B cell (primary cell): Measurements from ENCODE around the gene ERC2. TPM values are rescaled to one million over a fixed set of nuclear protein-coding genes. Genes with fewer than 3 reads are reported as not detected.

Source experiments
- ATAC-seq: fragments of 200-7000 bp; cut with Tn5 transposase; one replicate; pipeline ENCODE4 v1.10.0; 2021; ENCODE audit warnings: low read depth, mild to moderate bottlenecking, moderate number of reproducible peaks, moderate library complexity
- CTCF ChIA-PET: fragments of 350-600 bp; sonication (Branson Sonifier 250); formaldehyde crosslinking; loops from one replicate; lab custom pipeline; 2021; ENCODE audit warnings: antibody characterized with exemption, inconsistent platforms; lab: Charles Lee
- POLR2A ChIA-PET: fragments of 350-600 bp; sonication (Branson Sonifier 250); formaldehyde crosslinking; loops from one replicate; lab custom pipeline; 2021; ENCODE audit warnings: antibody characterized with exemption; lab: Charles Lee
- DNase-seq: peaks from one replicate; pipeline ENCODE4 v3.0.0; 2013
- H2AFZ ChIP-seq: 2 replicates; pipeline ENCODE4 v1.6.1; 2012; ENCODE audit warnings: mild to moderate bottlenecking, low read depth, low read length; ENCODE audit not compliant: insufficient read depth, poor library complexity, severe bottlenecking
- H3K27ac ChIP-seq, 2 donors: 1 replicate in 1 of 2; 2 replicates in 1 of 2; pipeline ENCODE4 v1.5.1; 2012 to 2013; ENCODE audit warnings: low read length in 2 of 2, mild to moderate bottlenecking in 2 of 2, moderate library complexity in 1 of 2
- H3K27me3 ChIP-seq, 4 experiments: fragments of 200-600 bp in 1 of 4; sonication (generic) in 1 of 4; replicated peaks in 1 of 4; 1 replicate in 2 of 4; 2 replicates in 2 of 4; pipeline versions ENCODE4 v1.6.1 to v1.7.0; 2013 to 2016; ENCODE audit warnings: low read length in 3 of 4, mild to moderate bottlenecking in 2 of 4, mixed read lengths in 1 of 4, moderate library complexity in 1 of 4; ENCODE audit not compliant: insufficient read depth in 4 of 4, control insufficient read depth in 3 of 4; ENCODE audit errors: control extremely low read depth in 1 of 4
- H3K36me3 ChIP-seq, 2 experiments: replicated peaks in 1 of 2; 1 replicate in 1 of 2; 2 replicates in 1 of 2; pipeline versions ENCODE4 v1.6.1 to v1.7.1; 2013; ENCODE audit warnings: low read length in 1 of 2; ENCODE audit not compliant: insufficient read depth in 2 of 2, control insufficient read depth in 1 of 2; ENCODE audit errors: control extremely low read depth in 1 of 2, extremely low read depth in 1 of 2
- H3K4me1 ChIP-seq, 2 donors: fragments of 200-600 bp in 1 of 2; sonication (generic) in 1 of 2; 1 replicate in 1 of 2; 2 replicates in 1 of 2; pipeline versions ENCODE4 v1.5.1 to v1.6.1; 2013 to 2017; ENCODE audit warnings: low read length in 2 of 2; ENCODE audit not compliant: control insufficient read depth in 2 of 2, insufficient read depth in 2 of 2
- H3K4me2 ChIP-seq: replicated peaks from 2 replicates; pipeline ENCODE3; 2012; ENCODE audit warnings: mild to moderate bottlenecking, low read depth, low read length; ENCODE audit not compliant: poor library complexity, severe bottlenecking
- H3K4me3 ChIP-seq, 5 experiments: fragments of 200-600 bp in 1 of 5; sonication (generic) in 1 of 5; 1 replicate in 3 of 5; 2 replicates in 2 of 5; pipeline versions ENCODE4 v1.5.1 to v1.7.0; 2011 to 2016; ENCODE audit warnings: low read length in 4 of 5, mild to moderate bottlenecking in 4 of 5, low read depth in 2 of 5, control low read depth in 1 of 5, moderate library complexity in 1 of 5; ENCODE audit not compliant: insufficient read depth in 1 of 5; ENCODE audit errors: control extremely low read depth in 1 of 5, extremely low read depth in 1 of 5
- H3K79me2 ChIP-seq: fragments of 200-600 bp; sonication (generic); one replicate; pipeline ENCODE4 v1.6.0; 2016; ENCODE audit warnings: low read length; ENCODE audit not compliant: control insufficient read depth, insufficient read depth
- H3K9ac ChIP-seq: fragments of 200-600 bp; sonication (generic); 2 replicates; pipeline ENCODE4 v1.6.1; 2017; ENCODE audit warnings: mild to moderate bottlenecking, low read length, moderate library complexity
- H3K9me3 ChIP-seq, 3 donors: one replicate each; pipeline versions ENCODE4 v1.6.1 to v1.7.1; 2013; ENCODE audit warnings: low read length in 2 of 3; ENCODE audit not compliant: control insufficient read depth in 2 of 3, insufficient read depth in 1 of 3; ENCODE audit errors: control extremely low read depth in 1 of 3
- H4K20me1 ChIP-seq: 2 replicates; pipeline ENCODE4 v1.6.0; 2012; ENCODE audit warnings: mild to moderate bottlenecking, low read length; ENCODE audit not compliant: insufficient read depth, control insufficient read depth, poor library complexity, severe bottlenecking
- H3K27ac Mint-ChIP-seq: one replicate; pipeline ENCODE4 v1.8.0; 2021; ENCODE audit warnings: mixed read lengths
- H3K27me3 Mint-ChIP-seq: one replicate; pipeline ENCODE4 v1.8.0; 2021; ENCODE audit warnings: mixed read lengths
- H3K4me1 Mint-ChIP-seq: one replicate; pipeline ENCODE4 v1.8.0; 2021; ENCODE audit warnings: mixed read lengths
- H3K4me3 Mint-ChIP-seq: one replicate; pipeline ENCODE4 v1.8.0; 2021; ENCODE audit warnings: mixed read lengths
- H3K9me3 Mint-ChIP-seq: one replicate; pipeline ENCODE4 v1.8.0; 2022; ENCODE audit warnings: mixed read lengths; ENCODE audit not compliant: insufficient read depth
- EZH2 ChIP-seq: IDR thresholded peaks from 2 replicates; pipeline ENCODE4 v1.6.1; 2012; ENCODE audit warnings: borderline replicate concordance, low read depth, mild to moderate bottlenecking, moderate library complexity, low read length; ENCODE audit not compliant: insufficient read depth, poor library complexity, severe bottlenecking
- WGBS: methylation state at CpG from one replicate; pipeline ENCODE4 v1.1.5; 2013; ENCODE audit warnings: missing lambda C conversion rate; ENCODE audit not compliant: insufficient coverage; 5-methylcytosine and 5-hydroxymethylcytosine counted together
- intact Hi-C: fragments of 100-400 bp; cut with micrococcal nuclease; formaldehyde crosslinking; loops from one replicate; pipeline ENCODE4 v1.10.0; 2022
- polyA plus RNA-seq: library from polyadenylated mRNA; depleted of rRNA; stranded (reverse); fragments of >200 nt; gene quantifications from 2 replicates; pipeline ENCODE4 v1.2.3, GENCODE V29; 2012
- total RNA-seq, 2 donors: library from RNA; stranded (reverse); fragments of 120-200 nt in 1 of 2; gene quantifications; 1 replicate in 1 of 2; 2 replicates in 1 of 2; pipeline versions ENCODE4 v1.2.3 to v1.2.4, GENCODE V29; 2013 to 2022
- TF ChIP-seq, protein P1 (sequence below): fragments of 200-600 bp; IDR thresholded peaks from one replicate; pipeline ENCODE4 v1.8.0; 2022; ENCODE audit warnings: antibody characterized with exemption, mild to moderate bottlenecking

Gene ERC2
- total and polyA plus RNA-seq, 2 donors (not counting 1 experiment from before 2014, with no cell fraction given) = not detected

DNA sequence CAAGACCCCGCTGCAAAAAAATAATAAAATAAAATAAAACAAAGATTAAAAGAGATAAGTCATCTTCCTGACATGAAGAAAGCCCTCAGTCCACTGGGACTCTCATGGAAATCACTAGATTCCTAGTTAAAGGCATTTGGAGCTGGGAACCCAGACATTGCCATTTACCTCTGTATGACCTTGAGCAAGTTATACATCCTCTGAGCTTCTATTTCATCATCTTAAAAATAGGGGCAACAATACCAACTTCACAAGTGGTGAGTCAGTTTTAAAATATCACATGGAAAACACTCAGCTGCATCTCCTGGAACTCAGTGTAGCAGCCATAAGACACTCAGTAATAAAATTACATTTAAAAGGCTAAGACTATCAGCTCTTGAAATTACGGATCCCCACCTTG lies 334.8 kb downstream of the ERC2 start:
- Histone ChIP-seq H3K36me3 (no peaks in the 10 kb centered on the region), H3K9me3 (peaks cover 0 to 1% (median 0%) of the 10 kb centered on the region in 3 donors), H3K79me2 (no peaks in the 10 kb centered on the region), H3K9ac (no peak overlapping the region), H3K4me1 (no peaks in the 10 kb centered on the region), H3K27ac (no peak overlapping the region), H3K27me3 (no peaks in the 10 kb centered on the region), H3K4me3 (no peak overlapping the region), H4K20me1 (no peaks in the 10 kb centered on the region), H3K4me2 (no peak overlapping the region), H2AFZ (no peak overlapping the region)
- 57% methylated on average over 1 of the region's 2 CpGs for WGBS
- no peak for TF ChIP-seq EZH2
- TF ChIP-seq, protein P1, sequence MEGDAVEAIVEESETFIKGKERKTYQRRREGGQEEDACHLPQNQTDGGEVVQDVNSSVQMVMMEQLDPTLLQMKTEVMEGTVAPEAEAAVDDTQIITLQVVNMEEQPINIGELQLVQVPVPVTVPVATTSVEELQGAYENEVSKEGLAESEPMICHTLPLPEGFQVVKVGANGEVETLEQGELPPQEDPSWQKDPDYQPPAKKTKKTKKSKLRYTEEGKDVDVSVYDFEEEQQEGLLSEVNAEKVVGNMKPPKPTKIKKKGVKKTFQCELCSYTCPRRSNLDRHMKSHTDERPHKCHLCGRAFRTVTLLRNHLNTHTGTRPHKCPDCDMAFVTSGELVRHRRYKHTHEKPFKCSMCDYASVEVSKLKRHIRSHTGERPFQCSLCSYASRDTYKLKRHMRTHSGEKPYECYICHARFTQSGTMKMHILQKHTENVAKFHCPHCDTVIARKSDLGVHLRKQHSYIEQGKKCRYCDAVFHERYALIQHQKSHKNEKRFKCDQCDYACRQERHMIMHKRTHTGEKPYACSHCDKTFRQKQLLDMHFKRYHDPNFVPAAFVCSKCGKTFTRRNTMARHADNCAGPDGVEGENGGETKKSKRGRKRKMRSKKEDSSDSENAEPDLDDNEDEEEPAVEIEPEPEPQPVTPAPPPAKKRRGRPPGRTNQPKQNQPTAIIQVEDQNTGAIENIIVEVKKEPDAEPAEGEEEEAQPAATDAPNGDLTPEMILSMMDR = no peak
- ChIA-PET CTCF (no interaction called here), POLR2A (no interaction called here)
- Mint-ChIP-seq H3K4me1 (no peaks in the 10 kb centered on the region), H3K4me3 (no peak overlapping the region), H3K27ac (no peak overlapping the region), H3K27me3 (no peaks in the 10 kb centered on the region), H3K9me3 (no peaks in the 10 kb centered on the region)
- ATAC-seq (no peak), DNase-seq (no peak)
- intact Hi-C loops = no loop called here

DNA sequence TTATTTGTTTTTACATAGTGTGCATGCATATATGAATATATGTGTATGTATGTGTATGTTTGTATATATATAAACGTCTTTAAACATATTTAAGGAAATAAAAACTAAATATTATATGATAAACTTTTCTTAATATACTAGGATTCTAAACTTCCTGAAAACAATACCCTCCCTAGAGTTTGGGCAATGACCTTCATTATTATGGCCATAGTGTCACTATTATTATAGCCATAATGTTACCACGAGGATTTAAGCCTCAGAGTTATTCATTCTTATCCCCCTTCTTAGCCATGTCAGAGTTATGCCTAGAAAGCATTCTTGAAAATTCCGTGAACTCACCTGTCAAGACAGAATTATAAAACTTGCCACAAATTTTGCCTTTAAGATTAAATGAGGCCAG lies 335.5 kb downstream of the ERC2 start:
- ChIA-PET CTCF (no interaction called here), POLR2A (no interaction called here)
- Histone ChIP-seq H4K20me1 (no peaks in the 10 kb centered on the region), H3K4me2 (no peak overlapping the region), H3K4me3 (no peak overlapping the region), H3K4me1 (no peaks in the 10 kb centered on the region), H2AFZ (no peak overlapping the region), H3K79me2 (no peaks in the 10 kb centered on the region), H3K27ac (no peak overlapping the region), H3K36me3 (no peaks in the 10 kb centered on the region), H3K9ac (no peak overlapping the region), H3K27me3 (no peaks in the 10 kb centered on the region), H3K9me3 (peaks cover 0 to 1% (median 0%) of the 10 kb centered on the region in 3 donors)
- H3K9me3 Mint-ChIP-seq = no peaks in the 10 kb centered on the region
- no peak for DNase-seq
- 85% methylated on average over 2 of the region's 3 CpGs for WGBS
- ATAC-seq = no peak
- no peaks in the 10 kb centered on the region for H3K27me3 Mint-ChIP-seq
- no peaks in the 10 kb centered on the region for H3K4me1 Mint-ChIP-seq
- intact Hi-C loops = no loop called here
- no peak for TF ChIP-seq EZH2
- TF ChIP-seq, protein P1 = no peak
- no peak overlapping the region for H3K4me3 Mint-ChIP-seq
- no peak overlapping the region for H3K27ac Mint-ChIP-seq
